ENCODE measurements around the gene CNIH1.

CNIH1 gene

DNA sequence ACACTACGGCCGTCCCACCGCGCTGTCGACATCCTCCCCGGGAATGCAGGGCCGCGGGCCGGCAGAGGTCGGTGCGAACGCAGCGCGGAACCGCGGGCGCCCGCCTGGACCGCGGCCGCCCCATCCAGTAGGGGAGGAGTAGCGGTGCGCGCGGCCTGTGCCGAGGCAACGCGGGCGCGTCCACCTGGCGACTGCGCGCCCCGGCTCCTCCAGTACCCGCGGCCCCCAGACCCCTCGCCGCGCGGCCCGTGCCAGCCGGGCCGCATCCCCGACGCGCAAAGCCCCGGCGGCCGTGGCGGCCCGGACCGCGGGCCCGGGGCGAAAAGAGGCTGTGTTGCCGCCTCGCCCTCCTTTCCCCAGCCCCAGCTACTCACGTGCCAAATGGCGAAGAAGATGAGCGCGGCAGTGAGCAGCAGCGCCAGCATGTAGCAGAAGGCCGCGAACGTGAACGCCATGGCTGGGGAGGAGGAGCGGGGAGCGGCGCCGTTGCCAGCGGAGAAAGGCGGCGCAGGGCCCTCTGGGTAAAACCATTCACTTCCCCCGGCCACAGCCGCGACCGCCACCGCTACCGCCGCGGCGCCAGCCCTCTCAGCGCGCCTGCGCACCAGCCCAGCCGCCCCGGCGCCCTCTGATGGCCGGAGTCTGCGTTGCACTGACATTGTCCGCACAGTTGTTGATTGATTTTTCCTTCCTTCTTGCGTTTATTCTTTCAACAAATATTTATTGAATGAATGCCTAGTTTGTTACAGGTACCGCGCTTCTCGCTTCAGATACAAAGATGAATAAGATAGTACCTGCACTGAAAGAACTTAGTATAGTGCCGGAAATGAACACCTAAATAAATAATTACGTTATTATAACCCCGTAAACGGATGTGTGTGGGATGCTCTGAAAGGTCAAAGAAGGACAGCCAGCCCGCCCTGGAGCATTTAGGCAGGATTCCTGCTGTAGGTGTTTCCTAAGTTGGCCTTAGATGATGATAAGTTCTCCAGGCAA, at the start of gene CNIH1:
Gene CNIH1 (minus strand): TSS at position 502 of the 996 bp plus-strand sequence. CDS start 47 bp downstream, at position 455.
- ChIA-PET POLR2A (no interaction called here), CTCF (interaction anchor here (0.7 to 2.3 kb wide), 15 partner anchors 8 to 333 kb away, joined by 3 to 9 read pairs (median 3); partner anchors contain the start of genes CGRRF1 and GMFB)
- TF ChIP-seq, protein P1, sequence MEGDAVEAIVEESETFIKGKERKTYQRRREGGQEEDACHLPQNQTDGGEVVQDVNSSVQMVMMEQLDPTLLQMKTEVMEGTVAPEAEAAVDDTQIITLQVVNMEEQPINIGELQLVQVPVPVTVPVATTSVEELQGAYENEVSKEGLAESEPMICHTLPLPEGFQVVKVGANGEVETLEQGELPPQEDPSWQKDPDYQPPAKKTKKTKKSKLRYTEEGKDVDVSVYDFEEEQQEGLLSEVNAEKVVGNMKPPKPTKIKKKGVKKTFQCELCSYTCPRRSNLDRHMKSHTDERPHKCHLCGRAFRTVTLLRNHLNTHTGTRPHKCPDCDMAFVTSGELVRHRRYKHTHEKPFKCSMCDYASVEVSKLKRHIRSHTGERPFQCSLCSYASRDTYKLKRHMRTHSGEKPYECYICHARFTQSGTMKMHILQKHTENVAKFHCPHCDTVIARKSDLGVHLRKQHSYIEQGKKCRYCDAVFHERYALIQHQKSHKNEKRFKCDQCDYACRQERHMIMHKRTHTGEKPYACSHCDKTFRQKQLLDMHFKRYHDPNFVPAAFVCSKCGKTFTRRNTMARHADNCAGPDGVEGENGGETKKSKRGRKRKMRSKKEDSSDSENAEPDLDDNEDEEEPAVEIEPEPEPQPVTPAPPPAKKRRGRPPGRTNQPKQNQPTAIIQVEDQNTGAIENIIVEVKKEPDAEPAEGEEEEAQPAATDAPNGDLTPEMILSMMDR (IDR thresholded peaks at IDR 0.05; ENCODE audit: control extremely low read depth, extremely low read depth, low read depth, missing control alignments): peak; percentile 92
- peak; percentile 96 for DNase-seq (ENCODE audit: extremely low spot score)

DNA sequence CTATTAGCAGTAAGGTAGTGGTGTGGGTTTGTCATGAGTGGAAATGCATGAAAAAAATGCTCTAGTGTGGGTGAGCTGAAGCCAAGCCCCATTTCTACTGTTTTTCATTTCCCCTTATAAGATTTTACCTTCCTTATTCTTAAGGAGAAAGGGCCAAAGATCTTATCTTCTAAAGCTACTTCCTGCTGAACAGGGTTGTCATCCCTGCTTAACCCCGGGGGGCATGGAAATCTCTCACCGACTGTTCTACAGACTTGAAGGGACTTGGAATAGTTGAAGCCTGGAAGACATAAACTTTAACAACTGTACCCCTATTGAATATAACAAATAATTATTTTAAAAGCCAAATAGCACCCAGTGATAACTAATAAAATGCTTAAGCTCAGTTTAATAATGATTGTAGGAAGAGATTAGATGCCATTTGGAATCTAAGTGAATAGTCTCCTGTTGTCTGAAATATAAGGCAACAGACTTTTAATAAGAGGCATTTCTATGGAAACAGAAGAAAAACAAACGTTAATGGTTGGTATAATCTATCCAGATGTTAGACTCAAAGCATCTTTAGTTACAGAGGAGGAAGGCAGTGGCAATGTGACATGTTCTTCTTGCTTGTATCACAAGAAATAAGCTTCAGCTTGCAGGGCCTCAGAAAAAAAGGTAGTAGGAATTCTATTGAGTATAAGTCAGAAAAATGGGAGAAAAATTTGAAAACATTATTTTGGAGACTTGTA, 49.4 kb upstream of the CNIH1 start:
- TF ChIP-seq, protein P1 (IDR thresholded peaks at IDR 0.05; ENCODE audit: control extremely low read depth, extremely low read depth, low read depth, missing control alignments): no peak
- DNase-seq (ENCODE audit: extremely low spot score): no peak

GRCh38 chr14:54489731-54490444, 48.7 kb upstream of the CNIH1 start:
- TF ChIP-seq, protein P1 (IDR thresholded peaks at IDR 0.05; ENCODE audit: control extremely low read depth, extremely low read depth, low read depth, missing control alignments): no peak
- POLR2A ChIA-PET: no interaction called here
- no peak for DNase-seq (ENCODE audit: extremely low spot score)
- CTCF ChIA-PET: interaction anchor here (1.1 to 5.9 kb wide), 5 partner anchors 18 to 413 kb away, joined by 3 to 30 read pairs (median 4); partner anchors contain the start of genes CGRRF1 and GCH1

More for the DNA sequence above, 49.4 kb upstream of the CNIH1 start:
- ChIA-PET POLR2A (no interaction called here), CTCF (interaction anchor here (1.1 to 5.9 kb wide), 2 partner anchors 18 to 341 kb away, joined by 3 to 30 read pairs; partner anchors contain the start of gene CGRRF1)

- TF ChIP-seq, protein P1 (IDR thresholded peaks at IDR 0.05; ENCODE audit: control extremely low read depth, extremely low read depth, low read depth, missing control alignments): no peak
- DNase-seq (ENCODE audit: extremely low spot score): no peak
- CTCF ChIA-PET: interaction anchor here (1.1 to 5.9 kb wide), 5 partner anchors 19 to 414 kb away, joined by 3 to 30 read pairs (median 4); partner anchors contain the start of genes CGRRF1 and GCH1
- POLR2A ChIA-PET: no interaction called here
Observed at GRCh38 chr14:54489318-54489683, 48.1 kb upstream of the CNIH1 start.

DNA sequence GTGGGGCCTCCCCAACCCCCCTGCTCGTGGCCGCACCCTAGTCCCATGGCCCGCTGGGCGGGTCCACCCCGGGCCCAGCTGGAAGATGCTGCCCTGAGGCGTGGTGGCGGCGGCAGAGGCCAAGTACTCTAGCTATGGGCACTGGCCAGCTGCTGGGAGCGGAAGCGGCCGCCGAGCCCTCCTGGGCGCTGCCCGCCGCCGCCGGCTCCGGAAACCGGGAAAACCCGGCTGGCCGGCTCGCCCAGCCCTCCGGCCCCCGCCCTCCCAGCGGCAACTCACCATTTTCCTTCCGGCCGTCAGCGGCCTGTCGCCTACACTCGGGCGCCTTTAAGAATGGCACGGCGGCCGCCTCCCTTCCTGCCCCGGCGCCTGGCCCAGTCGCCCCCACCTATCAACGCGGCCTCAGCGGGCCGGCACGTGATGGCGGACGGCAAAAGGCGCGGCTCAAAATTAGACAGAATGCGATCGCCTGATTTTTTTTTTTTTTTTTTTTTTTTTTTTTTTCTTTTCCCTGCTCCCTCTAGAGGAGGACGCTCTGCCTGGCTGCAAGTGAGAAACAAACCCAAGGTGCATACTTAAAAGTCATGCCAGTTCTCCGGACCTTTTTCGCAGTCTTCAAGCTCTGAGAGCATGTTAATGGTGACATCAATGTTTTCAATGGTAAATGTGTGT, 47.6 kb upstream of the CNIH1 start, which contains the start of gene GMFB:
Gene GMFB (minus strand): TSS at position 335 of the 672 bp plus-strand sequence. CDS start 53 bp downstream, at position 282.
- POLR2A ChIA-PET: interaction anchor here (0.7 kb wide), 2 partner anchors 17 to 433 kb away, joined by 3 read pairs; no protein-coding TSS in a partner anchor
- peak; percentile 93 for DNase-seq (ENCODE audit: extremely low spot score)
- CTCF ChIA-PET: interaction anchor here (1.0 to 5.9 kb wide), 7 partner anchors 19 to 414 kb away, joined by 3 to 30 read pairs (median 4); partner anchors contain the start of genes CDKN3, CGRRF1 and GCH1
- TF ChIP-seq, protein P1 (IDR thresholded peaks at IDR 0.05; ENCODE audit: control extremely low read depth, extremely low read depth, low read depth, missing control alignments): peak; percentile 25

All from GM10248 (cell line).